ENCODE measurements around the gene TRMT61B. TPM values are rescaled to one million over a fixed set of nuclear protein-coding genes. Genes with fewer than 3 reads are reported as not detected.

TRMT61B gene
- total and polyA plus RNA-seq, 7 experiments from 2014 or later = 14.8 to 25.2 (median 20.5) TPM

DNA sequence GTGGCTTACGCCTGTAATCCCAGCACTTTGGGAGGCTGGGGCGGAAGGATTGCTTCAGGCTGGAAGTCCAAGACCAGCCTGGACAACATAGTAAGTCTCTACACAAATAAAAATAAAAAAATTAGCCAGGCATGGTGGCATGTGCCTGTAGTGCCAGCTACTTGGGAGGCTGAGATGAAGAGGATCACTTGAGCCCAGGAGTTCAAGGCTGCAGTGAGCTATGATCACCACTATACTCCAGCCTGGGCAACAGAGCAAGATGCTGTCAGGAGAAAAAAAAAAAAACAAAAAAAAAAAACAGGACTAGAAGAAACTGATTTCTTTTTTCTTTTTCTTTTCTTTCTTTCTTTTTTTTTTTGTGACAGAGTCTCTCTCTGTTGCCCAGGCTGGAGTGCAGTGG lies 45.9 kb downstream of the TRMT61B start:
- no peak for DNase-seq
- no peaks in the 10 kb centered on the region for H3K36me3 ChIP-seq (ENCODE audit: control insufficient read depth in 2 of 3, insufficient read depth in 3 of 3, low read length in 3 of 3)
- no peak for ATAC-seq
- H3K9me3 ChIP-seq (ENCODE audit: control insufficient read depth in 2 of 3, low read length in 3 of 3) = no peaks in the 10 kb centered on the region
- Mint-ChIP-seq H3K9me3 (no peaks in the 10 kb centered on the region), H3K36me3 (peaks cover 0 to 4% (median 0%) of the 10 kb centered on the region in 5 donors), H3K27me3 (peaks cover 0 to 4% (median 0%) of the 10 kb centered on the region in 5 donors), H3K4me3 (no peak overlapping the region), H3K27ac (no peak overlapping the region), H3K4me1 (peaks cover 0 to 7% (median 4%) of the 10 kb centered on the region in 7 donors)
- no peak overlapping the region for H3K4me3 ChIP-seq (ENCODE audit: low read length)
- POLR2A ChIA-PET = interaction anchor here (0.7 kb wide), 1 partner anchor 245 kb away, joined by 3 read pairs; no protein-coding TSS in a partner anchor
- no peak overlapping the region for H3K27ac ChIP-seq (ENCODE audit: low read depth, low read length)
- H3K4me1 ChIP-seq (ENCODE audit: control insufficient read depth in 2 of 2, insufficient read depth in 2 of 2, low read length in 2 of 2) = no peaks in the 10 kb centered on the region
- CTCF ChIA-PET = no interaction called here
- intact Hi-C loops (cut with micrococcal nuclease) = loop anchor here in 1 of 2 donors (5.0 to 10.0 kb wide), 2 partner anchors 71 to 188 kb away; partner anchors contain the start of gene WDR43
- no peaks in the 10 kb centered on the region for H3K27me3 ChIP-seq (ENCODE audit: control insufficient read depth in 2 of 2, insufficient read depth in 2 of 2, low read length in 2 of 2)

DNA sequence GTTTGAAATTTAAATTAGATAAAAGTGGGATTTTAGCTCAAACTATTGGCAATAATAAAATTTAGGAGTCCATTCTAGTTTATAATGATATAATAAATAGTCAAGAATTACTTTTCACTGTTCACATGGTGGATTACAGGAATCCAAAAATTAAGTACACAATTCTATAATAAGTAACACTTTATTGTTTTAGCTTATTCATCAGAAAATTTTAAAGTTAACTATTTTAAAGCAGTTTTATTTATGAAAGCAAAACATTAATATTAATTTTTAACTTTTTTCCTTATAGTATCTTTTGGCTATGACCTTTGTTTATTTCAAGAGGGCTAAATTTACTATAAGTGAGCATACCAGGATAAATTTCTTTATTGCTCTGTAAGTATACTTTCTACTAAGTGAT lies 48.1 kb downstream of the TRMT61B start:
- POLR2A ChIA-PET = no interaction called here
- Mint-ChIP-seq H3K9me3 (no peaks in the 10 kb centered on the region), H3K4me1 (peaks cover 0 to 5% (median 2%) of the 10 kb centered on the region in 7 donors), H3K4me3 (no peak overlapping the region), H3K27me3 (peaks cover 0 to 4% (median 0%) of the 10 kb centered on the region in 5 donors), H3K27ac (no peak overlapping the region), H3K36me3 (no peaks in the 10 kb centered on the region)
- Histone ChIP-seq H3K4me3 (ENCODE audit: low read length) (no peak overlapping the region), H3K36me3 (ENCODE audit: control insufficient read depth in 2 of 3, insufficient read depth in 3 of 3, low read length in 3 of 3) (no peaks in the 10 kb centered on the region), H3K9me3 (ENCODE audit: control insufficient read depth in 2 of 3, low read length in 3 of 3) (no peaks in the 10 kb centered on the region), H3K27me3 (ENCODE audit: control insufficient read depth in 2 of 2, insufficient read depth in 2 of 2, low read length in 2 of 2) (no peaks in the 10 kb centered on the region), H3K4me1 (ENCODE audit: control insufficient read depth in 2 of 2, insufficient read depth in 2 of 2, low read length in 2 of 2) (no peaks in the 10 kb centered on the region), H3K27ac (ENCODE audit: low read depth, low read length) (no peak overlapping the region)
- intact Hi-C loops (cut with micrococcal nuclease) = loop anchor here in 1 of 2 donors (5.0 to 10.0 kb wide), 2 partner anchors 73 to 190 kb away; partner anchors contain the start of gene WDR43
- DNase-seq = no peak
- ATAC-seq = no peak
- CTCF ChIA-PET = interaction anchor here (0.7 to 2.0 kb wide), 4 partner anchors 11 to 189 kb away, joined by 3 to 6 read pairs (median 3); no protein-coding TSS in a partner anchor

DNA sequence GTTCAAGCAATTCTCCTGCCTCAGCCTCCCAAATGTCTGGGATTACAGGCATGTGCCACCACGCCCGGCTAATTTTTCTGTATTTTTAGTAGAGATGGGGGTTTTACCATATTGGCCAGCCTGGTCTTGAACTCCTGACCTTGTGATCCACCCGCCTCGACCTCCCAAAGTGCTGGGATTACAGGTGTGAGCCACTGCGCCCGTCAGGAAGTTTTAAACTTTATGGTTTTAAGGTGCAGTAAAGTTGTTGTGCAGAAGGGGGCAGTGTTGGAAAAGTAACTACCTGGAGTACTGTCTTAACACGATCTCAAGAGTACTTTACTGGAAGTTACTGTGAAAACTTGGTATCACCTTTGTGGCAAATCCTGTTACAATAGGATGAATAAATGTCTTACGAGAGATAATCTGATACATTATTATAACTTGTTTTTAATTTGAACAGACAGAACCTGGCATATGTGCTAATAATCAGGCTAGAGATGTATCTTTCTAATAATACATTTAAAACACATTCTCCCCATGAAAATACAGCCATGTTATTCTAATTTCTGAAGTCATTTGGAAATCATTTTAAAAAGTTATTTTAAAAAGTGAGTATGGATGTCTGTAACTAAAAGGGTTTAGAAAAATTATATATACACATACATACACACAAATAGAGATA lies 48.7 kb downstream of the TRMT61B start:
- Histone ChIP-seq H3K36me3 (ENCODE audit: control insufficient read depth in 2 of 3, insufficient read depth in 3 of 3, low read length in 3 of 3) (no peaks in the 10 kb centered on the region), H3K4me1 (ENCODE audit: control insufficient read depth in 2 of 2, insufficient read depth in 2 of 2, low read length in 2 of 2) (no peaks in the 10 kb centered on the region), H3K9me3 (ENCODE audit: control insufficient read depth in 2 of 3, low read length in 3 of 3) (no peaks in the 10 kb centered on the region), H3K27ac (ENCODE audit: low read depth, low read length) (no peak overlapping the region), H3K4me3 (ENCODE audit: low read length) (no peak overlapping the region), H3K27me3 (ENCODE audit: control insufficient read depth in 2 of 2, insufficient read depth in 2 of 2, low read length in 2 of 2) (no peaks in the 10 kb centered on the region)
- ChIA-PET CTCF (interaction anchor here (0.6 to 2.0 kb wide), 10 partner anchors 19 to 1569 kb away, joined by 3 to 6 read pairs (median 3); partner anchors contain the start of gene WDR43), POLR2A (interaction anchor here (1.0 to 1.1 kb wide), 2 partner anchors 10 to 50 kb away, joined by 3 read pairs; no protein-coding TSS in a partner anchor)
- Mint-ChIP-seq H3K27me3 (peaks cover 0 to 3% (median 0%) of the 10 kb centered on the region in 5 donors), H3K9me3 (no peaks in the 10 kb centered on the region), H3K4me1 (peaks cover 0 to 5% (median 2%) of the 10 kb centered on the region in 7 donors), H3K27ac (peak overlapping the region in 1 of 9 donors; percentile 7), H3K36me3 (peaks cover 0 to 4% (median 0%) of the 10 kb centered on the region in 5 donors), H3K4me3 (no peak overlapping the region)
- peak; percentile 93 for ATAC-seq
- intact Hi-C loops (cut with micrococcal nuclease) = loop anchor here (1.0 to 10.0 kb wide), 9 partner anchors 11 to 376 kb away; partner anchors contain the start of genes WDR43 (in 2 of the 2) and SPDYA (in 1 of the 2)
- peak in 8 of 9 donors; percentile 39 to 74 (median 60) for DNase-seq

DNA sequence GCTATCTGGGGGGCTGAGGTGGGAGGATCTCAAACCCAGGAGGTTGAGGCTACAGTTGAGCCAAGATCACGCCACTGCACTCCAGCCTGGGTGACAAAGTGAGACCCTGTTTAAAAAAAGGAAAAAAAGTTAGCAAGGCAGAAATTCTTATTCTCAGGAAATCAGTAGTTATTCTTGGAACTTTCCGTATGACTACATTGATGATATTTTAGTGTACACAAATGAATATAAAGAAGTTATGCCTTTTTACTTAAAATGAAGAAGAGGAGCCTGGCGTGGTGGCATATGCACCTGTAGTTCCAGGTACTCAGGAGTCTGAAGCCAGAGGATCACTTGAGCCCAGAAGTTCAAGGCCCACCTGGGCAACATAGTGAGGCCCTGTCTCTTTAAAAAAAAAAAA lies 52.1 kb downstream of the TRMT61B start:
- Mint-ChIP-seq H3K27me3 (no peaks in the 10 kb centered on the region), H3K36me3 (peaks cover 0 to 4% (median 0%) of the 10 kb centered on the region in 5 donors), H3K9me3 (no peaks in the 10 kb centered on the region), H3K4me1 (peaks cover 0 to 5% (median 2%) of the 10 kb centered on the region in 7 donors), H3K27ac (no peak overlapping the region), H3K4me3 (no peak overlapping the region)
- no peak for DNase-seq
- Histone ChIP-seq H3K4me3 (ENCODE audit: low read length) (no peak overlapping the region), H3K36me3 (ENCODE audit: control insufficient read depth in 2 of 3, insufficient read depth in 3 of 3, low read length in 3 of 3) (no peaks in the 10 kb centered on the region), H3K27ac (ENCODE audit: low read depth, low read length) (no peak overlapping the region), H3K9me3 (ENCODE audit: control insufficient read depth in 2 of 3, low read length in 3 of 3) (no peaks in the 10 kb centered on the region), H3K4me1 (ENCODE audit: control insufficient read depth in 2 of 2, insufficient read depth in 2 of 2, low read length in 2 of 2) (no peaks in the 10 kb centered on the region), H3K27me3 (ENCODE audit: control insufficient read depth in 2 of 2, insufficient read depth in 2 of 2, low read length in 2 of 2) (no peaks in the 10 kb centered on the region)
- CTCF ChIA-PET = no interaction called here
- intact Hi-C loops (cut with micrococcal nuclease) = loop anchor here in 1 of 2 donors (10.0 kb wide), 1 partner anchor 297 kb away; the partner anchor contains the start of gene CLIP4
- POLR2A ChIA-PET = no interaction called here
- no peak for ATAC-seq

DNA sequence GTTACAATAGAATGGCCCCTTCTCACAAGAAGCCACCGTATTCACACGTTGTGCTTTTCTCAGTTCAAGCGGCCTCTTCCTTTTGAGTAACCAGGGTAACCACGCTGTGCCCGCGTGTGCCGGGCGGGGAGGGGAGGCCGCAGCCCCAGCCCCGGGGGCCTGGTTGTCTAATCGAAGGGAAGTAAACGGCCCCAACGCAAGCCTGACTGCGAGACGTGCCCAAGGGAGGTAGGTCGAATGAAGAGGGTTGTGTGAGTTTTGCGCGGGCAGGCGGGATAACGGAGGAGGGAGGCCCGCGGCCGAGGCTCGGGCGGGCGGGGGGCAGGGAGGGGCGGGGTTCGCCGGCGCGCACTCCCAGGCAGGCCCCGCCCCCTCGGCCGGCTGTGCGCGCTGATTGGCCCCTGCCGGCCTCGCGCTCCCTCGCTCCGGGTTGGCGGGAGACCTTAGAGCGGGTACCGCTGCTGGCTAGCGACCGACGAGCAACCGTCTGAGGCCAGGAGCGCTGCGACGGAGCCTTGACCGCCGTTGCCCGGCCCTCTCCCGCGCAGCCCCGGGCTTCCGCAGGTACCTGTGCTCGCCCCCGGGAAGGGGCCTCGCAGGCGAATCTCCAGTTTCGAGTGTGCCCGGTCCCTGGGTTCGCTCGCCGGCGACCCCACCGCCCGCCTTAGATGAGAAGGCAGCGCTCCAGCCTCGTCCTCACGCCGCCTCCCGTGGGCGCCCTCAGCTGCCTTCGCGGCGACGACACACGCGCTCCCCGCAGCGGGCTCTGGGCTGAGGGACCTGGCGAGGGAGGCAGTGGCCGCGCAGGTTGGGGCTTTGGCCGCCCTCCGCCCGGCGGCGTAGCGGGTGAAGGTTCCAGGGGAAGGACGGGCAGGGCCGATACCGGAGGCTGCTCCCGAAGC lies 59.5 kb downstream of the TRMT61B start, which contains the start of gene SPDYA:
SPDYA (plus strand) TSS at position 451 of the 902 bp plus-strand sequence. CDS start 5,181 bp downstream, outside the sequence.
- H3K27ac Mint-ChIP-seq = peak within 1 kb of the TSS; percentile 11 to 73 (median 59)
- peaks cover 0 to 8% (median 0%) of the 10 kb centered on the region in 5 donors for H3K27me3 Mint-ChIP-seq

More for the DNA sequence above, 59.5 kb downstream of the TRMT61B start, which contains the start of gene SPDYA:
- H3K4me1 ChIP-seq (ENCODE audit: control insufficient read depth in 2 of 2, insufficient read depth in 2 of 2, low read length in 2 of 2) = peaks cover 5 to 9% of the 10 kb centered on the region in 2 donors
- DNase-seq = peak; percentile 65 to 88 (median 77)
- POLR2A ChIA-PET = interaction anchor here (0.5 to 1.2 kb wide), 4 partner anchors 8 to 257 kb away, joined by 3 read pairs; no protein-coding TSS in a partner anchor
- no peaks in the 10 kb centered on the region for H3K9me3 Mint-ChIP-seq
- H3K36me3 ChIP-seq (ENCODE audit: control insufficient read depth in 2 of 3, insufficient read depth in 3 of 3, low read length in 3 of 3) = peaks cover 0 to under 1% (median 0%) of the 10 kb centered on the region in 3 experiments
- intact Hi-C loops (cut with micrococcal nuclease) = loop anchor here (1.0 to 10.0 kb wide), 8 partner anchors 11 to 418 kb away; partner anchors contain the start of genes PPP1CB (in 2 of the 2), TRMT61B (in 2 of the 2), CLIP4 (in 1 of the 2) and FOSL2 (in 1 of the 2)
- H3K4me1 Mint-ChIP-seq = peaks cover 7 to 23% (median 16%) of the 10 kb centered on the region in 7 donors
- H3K27ac ChIP-seq (ENCODE audit: low read depth, low read length) = peak within 1 kb of the TSS; percentile 50
- CTCF ChIA-PET = interaction anchor here (1.1 kb wide), 2 partner anchors 12 to 216 kb away, joined by 3 read pairs; no protein-coding TSS in a partner anchor
- peak; percentile 96 for ATAC-seq
- H3K27me3 ChIP-seq (ENCODE audit: control insufficient read depth in 2 of 2, insufficient read depth in 2 of 2, low read length in 2 of 2) = no peaks in the 10 kb centered on the region
- H3K9me3 ChIP-seq (ENCODE audit: control insufficient read depth in 2 of 3, low read length in 3 of 3) = no peaks in the 10 kb centered on the region
- H3K36me3 Mint-ChIP-seq = peaks cover 0 to 9% (median 4%) of the 10 kb centered on the region in 5 donors
- peak within 1 kb of the TSS; percentile 76 to 94 (median 84) for H3K4me3 Mint-ChIP-seq
- H3K4me3 ChIP-seq (ENCODE audit: low read length) = peak within 1 kb of the TSS; percentile 63
